NCI-H2196 (cell line): ENCODE measurements around the gene DNAJC1.
"Not testable (repeated sequence)": the region's sequence is repeated elsewhere in the genome, so short reads cannot be mapped to it uniquely, and the experiment has no call there.

Experiments used
- DNase-seq: peaks from one replicate; lab custom pipeline; 2025; ENCODE audit not compliant: unreplicated experiment; lab: John Stamatoyannopoulos, UW

DNAJC1 gene

GRCh38 chr10:21733710-21734109 is 269.8 kb downstream of the DNAJC1 start:
- DNase-seq = no peak

GRCh38 chr10:21732067-21732772 is 271.3 kb downstream of the DNAJC1 start:
- DNase-seq = no peak

- DNase-seq = no peak
Measured at GRCh38 chr10:21728618-21729017, 274.9 kb downstream of the DNAJC1 start.

- DNase-seq = no peak
Measured at GRCh38 chr10:21727452-21728168, 275.9 kb downstream of the DNAJC1 start.

- no peak for DNase-seq
Measured at GRCh38 chr10:21726601-21727225, 276.8 kb downstream of the DNAJC1 start.

- peak; percentile 91 for DNase-seq
Measured at GRCh38 chr10:21724687-21725367, 278.7 kb downstream of the DNAJC1 start.

- no peak for DNase-seq
Measured at GRCh38 chr10:21724020-21724589, 279.4 kb downstream of the DNAJC1 start.

GRCh38 chr10:21722209-21722608 is 281.3 kb downstream of the DNAJC1 start:
- DNase-seq = no peak

- DNase-seq = no peak
Measured at GRCh38 chr10:21721000-21721665, 282.4 kb downstream of the DNAJC1 start.

GRCh38 chr10:21720090-21720489 is 283.4 kb downstream of the DNAJC1 start:
- DNase-seq = no peak

GRCh38 chr10:21719502-21719901 is 284.0 kb downstream of the DNAJC1 start:
- no peak for DNase-seq

- not testable (repeated sequence) for DNase-seq
Measured at GRCh38 chr10:21717437-21718054, 286.0 kb downstream of the DNAJC1 start.

GRCh38 chr10:21715531-21716195 is 287.9 kb downstream of the DNAJC1 start:
- DNase-seq = no peak

- DNase-seq = no peak
Measured at GRCh38 chr10:21712975-21713374, 290.6 kb downstream of the DNAJC1 start.

GRCh38 chr10:21707498-21707897 is 296.0 kb downstream of the DNAJC1 start:
- no peak for DNase-seq
